HepG2 (cell line): ENCODE measurements around the gene PLB1.

Experiments
- CTCF ChIP-seq: sonication (generic); formaldehyde crosslinking; IDR thresholded peaks from 2 replicates; pipeline ENCODE4 v1.5.0; 2020; ENCODE audit warnings: mild to moderate bottlenecking, missing genetic modification reagents, moderate library complexity
- EHMT2 ChIP-seq: fragments of 200-600 bp; sonication (generic); IDR thresholded peaks from 2 replicates; pipeline ENCODE4 v1.7.0; 2017; ENCODE audit warnings: antibody characterized with exemption, low read depth, low read length, borderline replicate concordance
- ERF ChIP-seq: IDR thresholded peaks from 2 replicates; pipeline ENCODE4 v1.6.1; 2018; ENCODE audit warnings: missing biosample characterization, missing genetic modification reagents
- HDAC1 ChIP-seq: sonication (generic); formaldehyde crosslinking; IDR thresholded peaks from 2 replicates; pipeline ENCODE4 v1.5.1; 2020; ENCODE audit warnings: mild to moderate bottlenecking, missing genetic modification reagents
- KDM4B ChIP-seq: sonication (generic); formaldehyde crosslinking; IDR thresholded peaks from 2 replicates; pipeline ENCODE4 v1.4.0; 2020; ENCODE audit warnings: missing genetic modification reagents
- NFYC ChIP-seq: IDR thresholded peaks from 2 replicates; pipeline ENCODE4 v1.6.1; 2016; ENCODE audit warnings: missing genetic modification reagents, missing compliant biosample characterization
- POLR2AphosphoS5 ChIP-seq: IDR thresholded peaks from 2 replicates; pipeline ENCODE4 v1.6.1; 2012; ENCODE audit warnings: low read depth, low read length
- USF2 ChIP-seq, 2 experiments: sonication (generic) in 1 of 2; formaldehyde crosslinking in 1 of 2; IDR thresholded peaks; 2 replicates each; pipeline versions ENCODE4 v1.5.1 to v1.6.1; 2011 to 2020; ENCODE audit warnings: borderline replicate concordance in 1 of 2, low read depth in 1 of 2, low read length in 1 of 2, mild to moderate bottlenecking in 1 of 2, missing genetic modification reagents in 1 of 2, moderate library complexity in 1 of 2
- ZBTB33 ChIP-seq: sonication (generic); formaldehyde crosslinking; IDR thresholded peaks from 2 replicates; pipeline ENCODE4 v1.4.0; 2020; ENCODE audit warnings: missing genetic modification reagents
- ZBTB38 ChIP-seq: sonication (generic); formaldehyde crosslinking; IDR thresholded peaks from 2 replicates; pipeline ENCODE4 v1.5.1; 2020; ENCODE audit warnings: mild to moderate bottlenecking, missing genetic modification reagents
- ZNF333 ChIP-seq: sonication (generic); formaldehyde crosslinking; IDR thresholded peaks from 2 replicates; pipeline ENCODE4 v1.4.0; 2020; ENCODE audit warnings: mild to moderate bottlenecking, missing genetic modification reagents, borderline replicate concordance
- ZNF558 ChIP-seq: sonication (generic); formaldehyde crosslinking; IDR thresholded peaks from 2 replicates; pipeline ENCODE4 v1.9.0; 2022; ENCODE audit warnings: mild to moderate bottlenecking, missing genetic modification reagents, borderline replicate concordance

GRCh38 chr2:28615706-28616105 is 119.8 kb downstream of the PLB1 start:
- no peak for TF ChIP-seq USF2 (IDR thresholded peaks at IDR 0.05; ENCODE audit: low read depth, low read length)
- TF ChIP-seq USF2 (CRISPR knock-in tag; IDR thresholded peaks at IDR 0.05; ENCODE audit: borderline replicate concordance): no peak
- no peak for TF ChIP-seq ZBTB33
- TF ChIP-seq ERF (CRISPR knock-in tag): no peak
- TF ChIP-seq ZNF333 (CRISPR knock-in tag): no peak
- TF ChIP-seq POLR2AphosphoS5: no peak
- no peak for TF ChIP-seq CTCF
- TF ChIP-seq KDM4B (CRISPR knock-in tag): no peak
- no peak for TF ChIP-seq HDAC1 (CRISPR knock-in tag)
- no peak for TF ChIP-seq NFYC (CRISPR knock-in tag)
- no peak for TF ChIP-seq ZNF558 (CRISPR knock-in tag)
- TF ChIP-seq EHMT2: no peak
- no peak for TF ChIP-seq ZBTB38 (CRISPR knock-in tag)
